SH-SY5Y (cell line): Measurements from ENCODE around the gene AHNAK.

Source experiments
- GATA2 ChIP-seq: IDR thresholded peaks from 2 replicates; pipeline ENCODE4 v1.6.1; 2011; ENCODE audit warnings: mild to moderate bottlenecking, low read depth, low read length
- GATA3 ChIP-seq: IDR thresholded peaks from 2 replicates; pipeline ENCODE4 v1.6.1; 2011; ENCODE audit warnings: low read depth, mild to moderate bottlenecking, low read length, moderate library complexity

DNA sequence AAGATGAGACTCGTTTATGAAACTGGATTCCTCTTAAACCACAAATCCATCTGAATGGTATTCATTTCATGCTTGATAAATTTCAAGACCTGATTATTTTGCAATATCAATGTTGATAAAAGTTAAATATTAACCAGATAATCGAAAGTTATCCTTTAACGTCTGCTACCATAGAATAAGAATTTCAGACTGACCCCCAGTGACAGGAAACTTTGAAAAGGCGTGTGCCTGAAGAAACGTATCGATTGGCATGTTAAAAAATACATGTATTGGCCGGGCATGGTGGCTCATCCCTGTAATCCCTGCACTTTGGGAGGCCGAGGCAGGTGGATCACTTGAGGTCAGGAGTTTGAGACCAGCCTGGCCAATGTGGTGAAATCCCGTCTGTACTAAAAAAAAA, 113.9 kb downstream of the AHNAK start:
- no peak for TF ChIP-seq GATA2
- TF ChIP-seq GATA3: no peak
